GM18868 (cell line): ENCODE data around the gene DOCK7.
"Not testable (repeated sequence)": the region's sequence is repeated elsewhere in the genome, so short reads cannot be mapped to it uniquely, and the experiment has no call there.

Source experiments
- ATAC-seq: cut with Tn5 transposase; IDR thresholded peaks from one replicate; pipeline ENCODE4 v1.9.1; 2021; ENCODE audit warnings: mild to moderate bottlenecking, moderate library complexity; ENCODE audit not compliant: unreplicated experiment

Gene DOCK7

GRCh38 chr1:62691062-62691844, 3.1 kb upstream of the DOCK7 start:
- ATAC-seq: no peak

- no peak for ATAC-seq
Observed at GRCh38 chr1:62689524-62689923, 1.3 kb upstream of the DOCK7 start.

- ATAC-seq: peak; percentile 13
Observed at GRCh38 chr1:62688687-62689085, 500 bp upstream of the DOCK7 start.

GRCh38 chr1:62687421-62687902, 724 bp downstream of the DOCK7 start:
- ATAC-seq: peak; percentile 30

GRCh38 chr1:62686822-62687221, 1.4 kb downstream of the DOCK7 start:
- ATAC-seq: no peak

- ATAC-seq: no peak
Observed at GRCh38 chr1:62685431-62685859, 2.7 kb downstream of the DOCK7 start.

GRCh38 chr1:62682531-62682930, 5.7 kb downstream of the DOCK7 start:
- no peak for ATAC-seq

GRCh38 chr1:62680992-62681391, 7.2 kb downstream of the DOCK7 start:
- ATAC-seq: not testable (repeated sequence)

- ATAC-seq: not testable (repeated sequence)
Observed at GRCh38 chr1:62677822-62678221, 10.4 kb downstream of the DOCK7 start.

GRCh38 chr1:62676611-62677356, 11.4 kb downstream of the DOCK7 start:
- no peak for ATAC-seq

GRCh38 chr1:62673629-62674028, 14.6 kb downstream of the DOCK7 start:
- no peak for ATAC-seq

- no peak for ATAC-seq
Observed at GRCh38 chr1:62672029-62672428, 16.2 kb downstream of the DOCK7 start.

- ATAC-seq: no peak
Observed at GRCh38 chr1:62654744-62655143, 33.4 kb downstream of the DOCK7 start.

- no peak for ATAC-seq
Observed at GRCh38 chr1:62652387-62652786, 35.8 kb downstream of the DOCK7 start.

- ATAC-seq: no peak
Observed at GRCh38 chr1:62643283-62643682, 44.9 kb downstream of the DOCK7 start.

- ATAC-seq: no peak
Observed at GRCh38 chr1:62637392-62638105, 50.6 kb downstream of the DOCK7 start.

- ATAC-seq: no peak
Observed at GRCh38 chr1:62628506-62628905, 59.7 kb downstream of the DOCK7 start.

- peak; percentile 51 for ATAC-seq
Observed at GRCh38 chr1:62625415-62625814, 62.8 kb downstream of the DOCK7 start.

GRCh38 chr1:62621907-62622306, 66.3 kb downstream of the DOCK7 start:
- ATAC-seq: peak; percentile 99

GRCh38 chr1:62613890-62614289, 74.3 kb downstream of the DOCK7 start:
- ATAC-seq: peak; percentile 5

- peak; percentile 95 for ATAC-seq
Observed at GRCh38 chr1:62613325-62613727, 74.9 kb downstream of the DOCK7 start.
